Lower leg skin (tissue), 3 donors: Measurements from ENCODE around the gene DVL1.

ENCODE experiments used
- POLR2A ChIP-seq, 2 donors: fragments of 450-650 bp; IDR thresholded peaks; one replicate each; pipeline ENCODE4 v1.6.1; 2016 to 2017; ENCODE audit warnings: antibody characterized with exemption in 2 of 2, mild to moderate bottlenecking in 1 of 2, moderate library complexity in 1 of 2
- TF ChIP-seq, protein P1 (sequence below), 3 donors: fragments of 450-650 bp; IDR thresholded peaks; one replicate each; pipeline ENCODE4 v1.5.1; 2016; ENCODE audit warnings: antibody characterized with exemption in 3 of 3, mild to moderate bottlenecking in 3 of 3, moderate library complexity in 2 of 3

DNA sequence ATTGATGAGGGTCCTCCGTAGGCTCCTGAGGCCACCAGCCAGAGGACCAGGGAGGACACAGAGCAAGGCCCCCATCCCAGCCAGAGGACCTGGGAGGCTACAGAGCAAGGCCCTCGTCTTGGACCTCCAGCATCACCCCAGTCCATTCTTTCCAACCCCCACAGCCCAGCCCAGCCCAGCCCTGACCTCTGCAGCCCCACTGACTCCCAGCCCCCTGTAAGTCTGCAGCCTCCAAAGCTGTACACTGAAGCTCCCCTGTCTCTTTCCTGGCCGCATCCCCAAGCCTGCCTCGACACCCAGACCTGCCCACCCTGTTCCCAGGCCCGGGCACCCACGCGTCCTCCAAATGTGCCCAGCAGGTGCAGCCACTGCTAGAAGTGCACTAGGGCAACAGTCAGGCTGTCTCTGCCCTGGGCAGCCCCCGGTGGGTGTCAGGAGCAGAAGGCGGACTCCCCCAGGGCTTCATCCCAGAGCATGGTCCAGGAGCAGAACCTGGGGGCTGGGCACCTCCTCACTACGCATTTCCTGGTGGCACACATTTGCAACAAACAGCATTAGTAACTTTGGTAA lies 2.1 kb downstream of the DVL1 start:
- TF ChIP-seq, protein P1, sequence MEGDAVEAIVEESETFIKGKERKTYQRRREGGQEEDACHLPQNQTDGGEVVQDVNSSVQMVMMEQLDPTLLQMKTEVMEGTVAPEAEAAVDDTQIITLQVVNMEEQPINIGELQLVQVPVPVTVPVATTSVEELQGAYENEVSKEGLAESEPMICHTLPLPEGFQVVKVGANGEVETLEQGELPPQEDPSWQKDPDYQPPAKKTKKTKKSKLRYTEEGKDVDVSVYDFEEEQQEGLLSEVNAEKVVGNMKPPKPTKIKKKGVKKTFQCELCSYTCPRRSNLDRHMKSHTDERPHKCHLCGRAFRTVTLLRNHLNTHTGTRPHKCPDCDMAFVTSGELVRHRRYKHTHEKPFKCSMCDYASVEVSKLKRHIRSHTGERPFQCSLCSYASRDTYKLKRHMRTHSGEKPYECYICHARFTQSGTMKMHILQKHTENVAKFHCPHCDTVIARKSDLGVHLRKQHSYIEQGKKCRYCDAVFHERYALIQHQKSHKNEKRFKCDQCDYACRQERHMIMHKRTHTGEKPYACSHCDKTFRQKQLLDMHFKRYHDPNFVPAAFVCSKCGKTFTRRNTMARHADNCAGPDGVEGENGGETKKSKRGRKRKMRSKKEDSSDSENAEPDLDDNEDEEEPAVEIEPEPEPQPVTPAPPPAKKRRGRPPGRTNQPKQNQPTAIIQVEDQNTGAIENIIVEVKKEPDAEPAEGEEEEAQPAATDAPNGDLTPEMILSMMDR (IDR thresholded peaks at IDR 0.05): no peak
- no peak for TF ChIP-seq POLR2A (IDR thresholded peaks at IDR 0.05)
